ENCODE results near the gene ELAVL2.

DNA sequence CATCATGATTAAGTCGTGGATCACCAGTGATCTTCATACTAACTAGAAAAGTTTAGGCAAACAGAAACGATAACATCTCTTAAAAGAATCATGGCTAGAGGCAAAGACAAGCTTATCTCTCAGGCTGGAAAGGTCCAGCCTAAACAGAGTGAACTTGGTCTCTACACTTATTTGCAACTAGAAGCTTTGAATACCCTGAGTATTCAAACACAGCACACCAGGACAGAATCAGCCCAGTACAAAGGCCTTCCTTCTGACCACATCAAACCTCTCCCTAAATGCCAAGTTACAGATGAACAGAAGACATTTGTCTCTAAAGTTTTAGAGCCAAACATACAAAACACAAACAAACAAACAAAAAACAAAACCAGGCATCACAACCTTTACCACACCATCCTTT is 57.2 kb downstream of the ELAVL2 start:
- TF ChIP-seq, protein P1, sequence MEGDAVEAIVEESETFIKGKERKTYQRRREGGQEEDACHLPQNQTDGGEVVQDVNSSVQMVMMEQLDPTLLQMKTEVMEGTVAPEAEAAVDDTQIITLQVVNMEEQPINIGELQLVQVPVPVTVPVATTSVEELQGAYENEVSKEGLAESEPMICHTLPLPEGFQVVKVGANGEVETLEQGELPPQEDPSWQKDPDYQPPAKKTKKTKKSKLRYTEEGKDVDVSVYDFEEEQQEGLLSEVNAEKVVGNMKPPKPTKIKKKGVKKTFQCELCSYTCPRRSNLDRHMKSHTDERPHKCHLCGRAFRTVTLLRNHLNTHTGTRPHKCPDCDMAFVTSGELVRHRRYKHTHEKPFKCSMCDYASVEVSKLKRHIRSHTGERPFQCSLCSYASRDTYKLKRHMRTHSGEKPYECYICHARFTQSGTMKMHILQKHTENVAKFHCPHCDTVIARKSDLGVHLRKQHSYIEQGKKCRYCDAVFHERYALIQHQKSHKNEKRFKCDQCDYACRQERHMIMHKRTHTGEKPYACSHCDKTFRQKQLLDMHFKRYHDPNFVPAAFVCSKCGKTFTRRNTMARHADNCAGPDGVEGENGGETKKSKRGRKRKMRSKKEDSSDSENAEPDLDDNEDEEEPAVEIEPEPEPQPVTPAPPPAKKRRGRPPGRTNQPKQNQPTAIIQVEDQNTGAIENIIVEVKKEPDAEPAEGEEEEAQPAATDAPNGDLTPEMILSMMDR (IDR thresholded peaks at IDR 0.05): no peak
- TF ChIP-seq EP300 (IDR thresholded peaks at IDR 0.05): no peak

All from tibial nerve (tissue), 4 donors.